Stimulated activated CD8-positive, alpha-beta memory T cell treated with anti-CD3 and anti-CD28 coated beads, Interleukin-7, amount 100 ng/mL, for 4 hours (primary cell): ENCODE measurements around the gene USP48.
A peak's percentile ranks its signal among the peaks of the same experiment; 100 is the strongest.

Experiments used
- DNase-seq, 2 donors: peaks; one replicate each; pipeline ENCODE4 v3.0.0-alpha.2; 2020; ENCODE audit warnings: low read depth in 2 of 2

Gene USP48

DNA sequence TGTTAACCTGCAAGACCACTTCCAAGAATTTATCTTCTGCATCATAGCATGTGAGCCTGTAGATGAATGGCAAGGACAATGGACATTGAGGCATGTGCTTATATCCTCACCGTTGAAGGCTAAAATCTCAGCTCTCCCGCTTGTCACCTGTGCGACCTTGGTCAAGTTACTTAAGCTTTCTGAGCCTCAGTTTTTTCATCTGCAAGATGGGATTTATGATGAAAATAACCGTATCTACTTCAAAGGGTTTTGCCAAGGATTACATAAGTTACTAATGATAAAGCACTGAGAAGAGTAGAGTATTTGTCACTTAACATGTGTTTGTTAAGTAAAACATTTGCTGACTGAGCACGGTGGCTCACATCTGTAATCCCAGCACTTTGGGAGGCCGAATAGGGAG is 128.7 kb downstream of the USP48 start:
- no peak for DNase-seq

DNA sequence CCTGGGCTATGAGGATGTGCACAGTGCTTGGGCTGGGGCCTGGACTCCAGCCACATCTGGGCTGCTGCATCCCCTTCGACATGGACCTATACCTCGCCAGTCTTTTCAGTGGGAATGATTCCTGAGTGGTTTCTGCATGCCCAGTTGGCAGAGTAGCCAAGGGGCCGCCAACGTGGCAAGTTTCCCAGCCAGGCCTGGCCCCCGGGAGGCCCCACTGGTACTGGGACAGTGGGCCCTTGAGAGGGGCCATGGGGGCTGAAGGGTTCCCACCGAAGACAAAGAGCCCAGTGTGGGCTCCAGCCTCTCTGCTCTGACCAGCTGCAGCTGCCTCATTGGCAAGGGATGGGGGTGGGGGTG is 129.2 kb downstream of the USP48 start:
- DNase-seq, result no peak

DNA sequence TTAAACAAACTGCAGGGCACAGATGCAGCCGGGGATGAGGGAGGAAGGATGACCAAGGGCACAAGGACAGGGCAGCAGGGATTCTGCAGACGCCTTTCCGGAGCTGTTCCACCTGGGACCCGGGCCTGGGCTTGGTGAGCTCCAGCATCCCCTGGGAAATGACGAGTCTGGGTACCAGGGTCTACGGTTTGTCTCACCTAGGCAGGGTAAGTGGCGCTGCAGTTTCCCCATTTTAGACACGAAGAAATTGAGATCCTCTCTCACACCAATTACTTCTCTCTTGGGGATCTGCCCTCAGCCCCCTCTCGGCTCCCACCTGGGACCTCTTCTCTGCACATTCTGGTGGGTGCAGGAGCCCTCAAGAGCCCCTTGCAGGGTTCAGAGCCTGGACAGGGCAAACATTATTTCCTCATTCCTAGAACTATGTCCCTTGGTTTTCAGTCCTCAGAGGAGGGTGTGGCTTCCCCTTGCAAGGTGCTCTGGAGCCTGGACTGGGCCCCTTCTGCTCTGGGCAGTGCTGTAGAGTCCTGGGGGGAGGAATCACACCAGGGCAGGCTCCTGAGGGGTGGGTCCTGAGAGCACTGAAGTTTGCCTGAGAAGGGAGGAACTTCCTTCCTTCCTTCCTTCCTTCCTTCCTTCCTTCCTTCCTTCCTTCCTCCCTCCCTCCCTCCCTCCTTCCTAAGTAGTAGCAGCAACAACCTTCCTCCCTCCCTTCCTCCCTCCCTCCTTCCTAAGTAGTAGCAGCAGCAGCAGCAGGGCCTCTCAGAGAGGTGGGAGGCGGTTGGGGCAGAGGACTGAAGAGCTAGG is 129.8 kb downstream of the USP48 start:
- no peak for DNase-seq

DNA sequence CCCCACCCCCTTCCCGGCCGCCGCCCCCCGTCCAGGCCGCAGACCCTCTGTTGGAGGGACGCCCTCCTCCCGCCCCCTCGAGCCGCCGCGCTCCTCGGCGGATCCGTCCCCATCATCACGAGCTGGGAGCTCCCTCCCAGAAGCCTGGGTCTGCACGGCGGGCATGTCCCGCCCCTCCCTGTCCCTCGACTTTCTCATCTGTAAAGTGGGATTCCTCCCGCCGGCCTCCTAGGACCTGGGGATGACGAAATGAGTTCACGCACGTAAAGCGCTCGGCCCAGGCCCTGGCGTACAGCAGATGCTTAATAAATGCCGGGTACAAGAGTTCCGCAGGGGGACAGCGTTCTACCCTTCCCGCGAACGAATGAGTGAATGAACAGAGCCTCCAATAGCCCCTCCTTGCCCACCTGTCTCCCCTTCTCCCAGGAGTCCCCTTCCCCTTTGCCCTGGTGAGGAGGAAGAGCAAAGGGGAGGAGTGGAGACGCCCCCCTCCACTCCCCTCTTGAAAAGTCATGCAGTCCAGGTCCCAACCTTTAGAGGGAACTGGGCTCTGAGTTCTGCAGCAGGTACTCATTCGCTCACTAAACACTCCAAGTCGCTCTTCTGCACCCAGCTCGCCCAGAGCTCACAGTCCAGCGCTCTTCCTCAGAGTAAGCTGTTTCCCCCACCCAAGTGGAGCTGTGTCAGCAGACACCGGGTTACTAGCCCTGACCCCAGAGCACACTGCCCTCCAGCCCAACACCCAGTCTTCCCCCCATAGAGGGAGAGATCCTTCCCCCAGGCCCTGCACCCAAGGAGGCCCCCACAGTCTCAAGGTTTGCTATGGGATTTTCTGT is 130.6 kb downstream of the USP48 start:
- DNase-seq, result no peak

DNA sequence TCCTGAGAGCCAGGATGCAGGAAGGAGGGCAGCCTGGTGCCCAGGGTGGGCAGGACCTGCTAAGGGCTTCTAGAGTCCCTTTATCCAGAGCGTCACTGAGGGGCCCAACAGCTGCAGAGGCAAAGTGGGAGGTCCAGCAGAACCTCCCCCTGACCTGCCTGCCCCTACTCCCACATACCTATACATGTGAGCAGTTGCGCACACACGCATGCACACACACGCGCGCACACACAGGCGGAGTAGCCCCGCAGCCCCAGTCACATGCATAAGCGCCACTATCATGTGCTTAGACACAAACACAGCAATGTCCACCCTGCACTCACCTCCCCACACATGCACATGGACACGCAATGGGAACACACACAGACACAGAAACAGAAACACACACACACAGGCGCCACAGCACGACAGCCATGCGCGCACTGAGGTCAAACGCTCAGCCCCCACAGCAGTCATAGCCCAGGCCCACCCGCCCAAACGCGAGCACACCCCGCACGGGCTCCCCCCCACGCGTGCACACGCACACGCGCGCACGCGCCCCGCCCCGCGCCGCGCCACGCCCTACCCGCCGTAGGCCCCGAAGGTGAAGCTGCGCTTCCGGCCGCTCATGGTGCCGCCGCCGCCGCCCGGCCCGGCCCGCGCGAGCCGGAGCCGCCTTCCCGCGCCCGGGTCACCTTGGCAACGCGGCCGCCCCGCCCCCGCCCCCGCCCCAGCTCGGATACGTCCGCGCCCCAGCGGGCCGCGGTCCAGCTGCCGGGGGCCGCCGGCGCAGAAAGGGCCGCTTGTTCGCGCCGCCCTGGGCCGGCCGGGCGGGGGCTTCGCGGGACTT is 131.5 kb downstream of the USP48 start:
- DNase-seq, result peak in 1 of 2 donors; percentile 36

- no peak for DNase-seq
These were observed 132.5 kb downstream of the USP48 start for GRCh38 chr1:21650400-21650799.

GRCh38 chr1:21649315-21649714 is 133.6 kb downstream of the USP48 start:
- DNase-seq, result no peak

- no peak for DNase-seq
These were observed 134.2 kb downstream of the USP48 start for GRCh38 chr1:21648791-21649190.

GRCh38 chr1:21648352-21648730 is 134.6 kb downstream of the USP48 start:
- no peak for DNase-seq

DNA sequence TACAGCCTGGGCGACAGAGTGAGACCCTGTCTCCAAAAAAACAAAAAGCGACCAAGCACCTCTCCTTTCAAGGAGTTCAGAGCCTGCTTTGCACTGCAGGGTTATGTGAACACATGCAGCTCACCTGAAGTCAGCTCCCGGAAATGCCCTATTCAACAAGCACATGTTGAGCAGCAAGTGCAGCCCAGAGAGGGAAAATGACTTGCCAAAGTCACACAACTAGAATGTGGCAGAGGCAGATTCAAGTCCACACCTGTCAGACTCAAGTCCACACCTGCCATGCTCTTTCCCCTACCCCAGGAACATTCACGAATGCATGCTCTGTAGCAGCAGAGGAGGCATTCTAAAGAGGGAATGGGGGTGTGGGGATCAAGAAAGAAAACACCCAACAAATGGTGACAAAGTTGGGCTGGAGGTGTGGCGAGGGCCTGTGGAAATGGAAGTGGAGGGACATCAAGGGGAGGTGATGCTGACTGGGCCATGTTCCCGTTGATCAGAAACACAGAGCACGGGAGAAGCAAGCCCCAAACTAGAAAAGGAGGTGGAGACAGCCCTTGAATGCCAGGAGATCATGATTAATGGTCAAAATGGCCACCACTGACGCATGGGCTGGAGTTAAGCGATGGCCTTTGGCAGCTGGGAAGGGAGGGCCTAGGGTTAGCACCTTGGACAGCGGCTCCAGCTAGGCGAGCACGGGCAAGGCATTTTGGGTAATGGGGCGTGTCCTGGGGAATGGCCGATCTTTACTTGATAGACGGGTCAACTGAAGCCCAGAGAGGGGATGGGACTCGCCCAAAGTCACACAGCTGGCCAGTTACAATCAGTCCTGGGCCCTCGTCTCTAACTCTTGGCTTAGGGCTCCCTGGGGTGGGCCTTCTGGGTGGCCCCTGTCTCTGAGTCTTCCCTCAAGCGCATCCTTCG is 135.3 kb downstream of the USP48 start:
- DNase-seq, result no peak

DNA sequence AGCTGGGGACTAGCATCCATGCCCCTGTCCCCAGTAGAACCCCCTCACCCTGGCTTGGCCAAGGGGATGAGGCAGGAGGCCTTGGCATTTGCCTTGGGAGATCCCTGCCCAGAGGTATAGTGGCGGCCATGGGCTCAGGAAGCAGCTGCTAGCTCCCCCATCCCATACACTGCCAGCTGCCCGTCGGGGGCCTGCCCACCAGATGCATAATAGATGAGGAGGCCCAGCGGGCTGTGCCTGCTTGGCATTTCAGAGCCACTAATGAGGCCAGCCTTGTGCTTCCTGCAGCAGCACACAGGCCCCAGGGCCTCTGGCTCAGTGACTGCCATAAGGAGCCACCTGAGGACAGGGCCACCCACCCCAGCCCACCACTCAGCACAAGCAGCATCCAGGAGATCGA is 137.4 kb downstream of the USP48 start:
- DNase-seq, result no peak

DNA sequence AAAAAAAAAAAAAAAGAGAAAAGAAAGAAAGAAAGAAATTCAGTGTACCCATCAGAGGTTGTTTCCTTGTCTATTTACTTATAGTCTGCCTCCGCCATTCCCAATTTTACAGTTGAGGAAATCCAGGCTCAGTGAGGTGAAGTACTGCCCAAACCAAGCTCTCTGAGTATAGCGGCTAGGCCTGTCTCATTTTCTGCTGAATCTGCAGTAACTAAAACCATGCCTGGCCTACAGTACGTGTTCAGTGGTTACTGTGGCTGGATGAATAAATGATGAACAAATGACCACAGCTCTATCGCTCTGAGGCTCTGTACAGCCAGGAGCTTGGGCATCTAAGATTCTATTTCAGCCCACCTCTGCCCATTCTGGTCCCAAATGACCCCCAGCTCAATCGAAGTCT is 138.0 kb downstream of the USP48 start:
- no peak for DNase-seq

GRCh38 chr1:21644348-21644747 is 138.6 kb downstream of the USP48 start:
- DNase-seq, result no peak

DNA sequence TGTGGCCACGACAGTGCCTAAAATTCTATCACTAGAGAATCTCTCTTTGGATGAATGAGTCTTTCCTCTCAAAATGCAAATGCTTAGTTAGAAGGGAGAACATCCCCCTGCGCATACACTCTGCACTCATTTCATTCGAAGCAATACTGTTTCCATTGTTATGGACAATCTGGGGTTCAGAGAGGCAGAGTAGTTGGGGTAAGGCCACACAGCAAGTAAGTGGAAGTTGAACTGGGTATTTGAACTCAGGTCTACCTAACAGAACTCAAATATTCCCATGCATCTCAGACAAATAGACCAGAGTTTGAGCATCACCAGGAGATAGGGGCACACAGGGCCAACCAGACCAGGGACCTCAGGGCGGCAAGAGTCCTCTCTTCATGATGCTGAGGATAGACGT is 139.3 kb downstream of the USP48 start:
- DNase-seq, result no peak

DNA sequence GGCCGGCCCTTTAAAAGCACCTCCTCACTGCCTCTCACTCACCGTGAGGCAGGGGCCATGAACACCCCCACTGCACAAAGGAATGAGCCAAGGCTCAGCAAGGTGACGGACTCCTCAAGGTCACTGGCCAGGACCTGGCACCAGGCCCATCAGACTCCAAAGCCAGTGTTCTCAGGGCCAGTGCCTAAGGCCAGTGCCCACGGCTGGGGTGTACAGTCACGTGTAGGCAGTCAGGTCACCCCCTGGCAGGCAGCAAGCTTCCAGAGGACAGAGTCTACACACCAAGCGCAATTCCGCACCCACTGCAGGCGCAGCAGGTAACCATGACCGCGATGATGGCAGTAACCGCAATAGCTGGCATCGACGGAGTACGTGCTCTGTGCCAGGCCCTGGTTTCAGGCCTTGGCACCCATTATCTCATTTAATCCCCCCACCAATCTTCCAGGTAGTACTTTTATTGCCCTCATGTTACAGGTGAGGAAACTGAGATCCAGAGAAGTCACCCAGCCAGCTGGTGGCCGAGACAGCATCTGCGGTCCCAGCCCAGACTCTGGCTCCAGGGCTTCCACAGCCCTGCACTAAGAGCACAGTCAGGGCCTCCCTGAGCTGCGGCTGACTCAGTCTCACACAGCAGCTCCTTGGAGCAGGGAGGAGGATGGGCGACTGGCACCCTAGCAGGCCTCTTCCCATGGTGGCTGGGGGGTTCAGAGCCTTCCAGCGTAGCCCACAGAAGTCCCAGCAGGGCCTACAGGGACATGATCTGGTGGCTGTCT is 140.8 kb downstream of the USP48 start:
- no peak for DNase-seq

GRCh38 chr1:21641537-21641936 is 141.4 kb downstream of the USP48 start:
- DNase-seq, result no peak

DNA sequence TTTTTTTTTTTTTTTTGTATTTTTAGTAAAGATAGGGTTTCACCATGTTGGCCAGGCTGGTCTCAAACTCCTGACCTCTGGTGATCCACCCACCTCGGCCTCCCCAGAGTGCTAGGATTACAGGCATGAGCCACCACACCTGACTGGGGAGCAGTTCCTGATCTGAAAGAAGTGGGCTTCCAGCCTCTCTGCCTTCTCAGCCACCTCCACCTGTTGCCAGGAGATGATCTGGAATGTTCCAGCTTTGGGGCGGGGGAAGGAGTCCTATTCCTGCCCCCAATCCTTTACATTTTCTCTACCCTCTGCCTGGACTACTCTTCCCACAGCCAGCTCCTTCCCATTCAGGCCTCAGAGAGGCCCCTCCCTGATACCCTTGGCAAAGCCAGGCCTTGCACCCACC is 141.9 kb downstream of the USP48 start:
- DNase-seq, result no peak

DNA sequence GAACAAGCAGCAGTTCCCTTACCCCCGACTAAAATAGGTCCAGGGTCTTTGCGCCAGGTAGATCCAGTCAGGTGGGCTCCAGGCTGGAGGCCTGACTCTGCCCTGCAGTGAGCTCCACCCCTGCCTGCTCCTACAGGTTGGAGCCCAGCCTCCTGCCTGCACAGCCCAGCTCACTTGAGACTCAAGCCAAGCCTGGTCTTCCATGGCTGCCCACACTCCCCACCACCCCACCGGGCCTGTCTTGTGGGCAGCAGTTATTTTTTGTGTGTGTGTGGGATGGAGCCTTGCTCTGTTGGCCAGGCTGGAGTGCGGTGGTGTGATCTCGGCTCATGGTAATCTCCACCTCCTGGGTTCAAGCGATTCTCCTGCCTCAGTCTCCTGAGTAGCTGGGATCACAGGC is 142.3 kb downstream of the USP48 start:
- no peak for DNase-seq

GRCh38 chr1:21639594-21640041 is 143.3 kb downstream of the USP48 start:
- DNase-seq, result no peak

DNA sequence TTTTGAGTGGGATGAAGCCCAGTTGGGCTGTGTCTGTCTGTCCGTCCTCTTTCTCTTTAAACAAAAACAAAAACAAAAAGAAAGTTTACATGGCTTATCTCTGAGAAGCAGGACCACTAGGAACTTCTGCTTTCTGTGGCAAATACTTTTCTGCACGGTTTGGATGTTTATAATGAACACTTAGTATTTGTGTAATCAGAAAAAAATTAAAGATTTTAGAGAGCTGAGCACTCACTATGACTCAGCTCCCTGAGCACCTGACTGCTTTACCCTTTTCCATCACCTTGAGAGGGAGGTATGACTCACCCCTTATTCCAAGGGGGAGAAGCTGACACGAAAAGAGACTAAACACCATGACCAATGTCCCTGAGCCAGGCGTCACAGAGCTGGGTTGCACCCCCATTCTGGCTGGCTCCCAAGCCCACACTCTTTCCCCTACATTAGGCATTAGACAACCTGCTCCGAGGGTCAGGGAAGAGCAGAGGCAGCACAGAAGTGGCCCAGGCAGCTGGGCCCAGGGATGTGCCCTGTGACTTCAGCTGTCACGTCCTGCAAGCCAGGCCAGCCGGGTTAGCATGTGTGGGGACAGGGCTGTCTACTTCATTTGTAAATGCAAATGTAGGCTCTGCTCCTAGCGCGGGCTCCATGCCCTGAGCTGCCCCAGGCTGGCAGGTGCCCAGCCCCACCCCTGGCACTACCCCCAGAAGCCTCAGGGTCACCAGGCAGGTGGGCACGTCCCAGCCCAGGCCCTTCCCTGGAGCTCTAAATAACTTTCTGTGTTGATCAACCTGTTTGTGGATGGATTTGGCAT is 144.2 kb downstream of the USP48 start:
- no peak for DNase-seq
